K562 (cell line): Measurements from ENCODE around the gene RASD1. TPM values are rescaled to one million over a fixed set of nuclear protein-coding genes. Genes with fewer than 3 reads are reported as not detected.

Experiments
- ATAC-seq: fragments of 200-7000 bp; cut with Tn5 transposase; 3 replicates; pipeline ENCODE4 v1.9.1; 2020; ENCODE audit warnings: moderate library complexity
- BruUV-seq: library from RNA; stranded (reverse); fragments of 400-500 nt; replicated peaks from 2 replicates; lab custom pipeline; 2021; lab: Mats Ljungman, UMichigan
- CTCF ChIA-PET: fragments of 300-600 bp; formaldehyde crosslinking; extraction: SDS; loops from one replicate; lab custom pipeline; 2021; ENCODE audit warnings: low intra/inter-chr PET ratio; lab: Yijun Ruan, JAX
- POLR2A ChIA-PET: fragments of 300-600, 350-650 bp; sonication (Branson Sonifier 250); formaldehyde crosslinking; extraction: SDS; loops from one replicate; lab custom pipeline; 2021; ENCODE audit warnings: antibody characterized with exemption, inconsistent platforms; lab: Yijun Ruan, JAX
- DNase-seq, 4 experiments: peaks; one replicate each; pipeline versions ENCODE4 v3.0.0 to v3.0.0-alpha.2; 2011 to 2018; ENCODE audit warnings: low spot score in 3 of 4, mixed read lengths in 3 of 4; ENCODE audit errors: extremely low read depth in 1 of 4
- FAIRE-seq: peaks from 2 replicates; lab custom pipeline; 2011; peaks lifted over from hg19 to GRCh38; lab: Jason Lieb, UNC
- H2AFZ ChIP-seq: 2 replicates; pipeline ENCODE4 v1.6.0; 2011; ENCODE audit warnings: low read depth, low read length, control low read depth, inconsistent platforms
- H3K27ac ChIP-seq: fragments of 200-600 bp; 3 replicates; pipeline ENCODE4 v1.8.0; 2011; ENCODE audit warnings: low read depth, mild to moderate bottlenecking, control low read depth, inconsistent platforms, low read length, moderate library complexity, mixed read lengths; ENCODE audit errors: extremely low read depth
- H3K27me3 ChIP-seq, 2 experiments: fragments of 300-600 bp in 1 of 2; 2 replicates in 1 of 2; 3 replicates in 1 of 2; pipeline versions ENCODE4 v1.6.0 to v1.8.0; 2011; ENCODE audit warnings: inconsistent platforms in 2 of 2, low read length in 2 of 2, mild to moderate bottlenecking in 1 of 2, mixed read lengths in 1 of 2, moderate library complexity in 1 of 2; ENCODE audit not compliant: control insufficient read depth in 2 of 2, insufficient read depth in 2 of 2
- H3K36me3 ChIP-seq: fragments of 300-600 bp; 3 replicates; pipeline ENCODE4 v1.8.0; 2011; ENCODE audit warnings: mild to moderate bottlenecking, low read length, inconsistent platforms; ENCODE audit not compliant: control insufficient read depth, insufficient read depth
- H3K4me1 ChIP-seq, 2 experiments: fragments of 200-600 bp in 1 of 2; replicated peaks in 1 of 2; 2 replicates in 1 of 2; 3 replicates in 1 of 2; pipeline versions ENCODE4 v1.5.1 to v1.8.0; 2011; ENCODE audit warnings: inconsistent platforms in 2 of 2, low read length in 2 of 2, mild to moderate bottlenecking in 1 of 2, mixed read lengths in 1 of 2, moderate library complexity in 1 of 2; ENCODE audit not compliant: control insufficient read depth in 2 of 2, insufficient read depth in 2 of 2
- H3K4me2 ChIP-seq: 2 replicates; pipeline ENCODE4 v1.6.1; 2011; ENCODE audit warnings: low read length, control low read depth, inconsistent platforms, mixed read lengths; ENCODE audit not compliant: insufficient read depth
- H3K4me3 ChIP-seq: fragments of 200-600 bp; sonication (generic), shearing (Covaris generic); 2 replicates; pipeline ENCODE4 v1.5.1; 2016; ENCODE audit warnings: control low read depth, inconsistent platforms
- H3K79me2 ChIP-seq: fragments of 200-600 bp; 3 replicates; pipeline ENCODE4 v1.8.0; 2011; ENCODE audit warnings: low read length, inconsistent platforms; ENCODE audit not compliant: control insufficient read depth, insufficient read depth
- H3K9ac ChIP-seq, 2 experiments: 2 replicates each; pipeline versions ENCODE4 v1.6.0 to v1.6.1; 2011; ENCODE audit warnings: low read depth in 2 of 2, low read length in 2 of 2, control low read depth in 1 of 2, inconsistent platforms in 1 of 2, mild to moderate bottlenecking in 1 of 2, mixed read lengths in 1 of 2; ENCODE audit not compliant: insufficient read depth in 1 of 2
- H3K9me1 ChIP-seq: one replicate; pipeline ENCODE4 v1.6.0; 2011; ENCODE audit warnings: inconsistent platforms, mild to moderate bottlenecking, low read length, moderate library complexity; ENCODE audit not compliant: control insufficient read depth, insufficient read depth
- H3K9me3 ChIP-seq: replicated peaks from 2 replicates; pipeline ENCODE4 v1.5.1; 2011; ENCODE audit warnings: low read depth, low read length, inconsistent platforms; ENCODE audit not compliant: control insufficient read depth, insufficient read depth
- H4K20me1 ChIP-seq: replicated peaks from 2 replicates; pipeline ENCODE4 v1.6.1; 2011; ENCODE audit warnings: low read length, inconsistent platforms, mixed read lengths; ENCODE audit not compliant: control insufficient read depth, insufficient read depth
- ADNP ChIP-seq: fragments of 200-800 bp; sonication (Bioruptor generic); IDR thresholded peaks from 2 replicates; pipeline ENCODE4 v1.6.1; 2016; ENCODE audit warnings: missing genetic modification characterization, missing compliant biosample characterization
- HIVEP1 ChIP-seq: fragments of 250-450 bp; sonication (Bioruptor Pico); IDR thresholded peaks from 2 replicates; pipeline ENCODE4 v1.4.0; 2020; ENCODE audit warnings: mild to moderate bottlenecking
- KDM4B ChIP-seq, 2 experiments: fragments of 450-650 bp in 1 of 2; sonication (generic) in 1 of 2; IDR thresholded peaks; 2 replicates each; pipeline ENCODE4 v1.6.1; 2016 to 2017; ENCODE audit warnings: borderline replicate concordance in 2 of 2, antibody characterized with exemption in 1 of 2, low read depth in 1 of 2, mild to moderate bottlenecking in 1 of 2
- KDM5B ChIP-seq: fragments of 200-600 bp; sonication (generic); IDR thresholded peaks from 2 replicates; pipeline ENCODE4 v1.6.1; 2012; ENCODE audit warnings: low read depth, mild to moderate bottlenecking, moderate library complexity, low read length, control low read depth, inconsistent platforms; ENCODE audit not compliant: insufficient replicate concordance
- MECOM ChIP-seq: fragments of 250-450 bp; sonication (Bioruptor Pico); IDR thresholded peaks from 2 replicates; pipeline ENCODE4 v1.8.0; 2022; ENCODE audit warnings: inconsistent platforms
- MITF ChIP-seq: IDR thresholded peaks from 2 replicates; pipeline ENCODE4 v1.6.1; 2014; ENCODE audit warnings: antibody characterized with exemption
- NFRKB ChIP-seq: fragments of 450-650 bp; IDR thresholded peaks from 2 replicates; pipeline ENCODE4 v1.6.1; 2016; ENCODE audit warnings: low read depth
- TCF7 ChIP-seq: sonication (generic); IDR thresholded peaks from 2 replicates; pipeline ENCODE4 v1.6.1; 2016; ENCODE audit warnings: antibody characterized with exemption, borderline replicate concordance
- THRA ChIP-seq: fragments of 450-650 bp; IDR thresholded peaks from 2 replicates; pipeline ENCODE4 v1.6.1; 2017; ENCODE audit warnings: mild to moderate bottlenecking, moderate library complexity
- ZBTB26 ChIP-seq: fragments of 450-650 bp; formaldehyde crosslinking; IDR thresholded peaks from 2 replicates; pipeline ENCODE4 v1.4.0; 2022; ENCODE audit warnings: missing genetic modification characterization
- ZNF512 ChIP-seq: IDR thresholded peaks from 2 replicates; pipeline ENCODE4 v1.6.1; 2016; ENCODE audit warnings: missing genetic modification characterization, missing compliant biosample characterization
- WGBS: fragments of 100-300 bp; shearing (Covaris generic); methylation state at CpG from one replicate; pipeline ENCODE4 v1.1.6; 2016; ENCODE audit warnings: low coverage, mixed read lengths; ENCODE audit not compliant: insufficient coverage; ENCODE audit errors: missing lambda C conversion rate; 5-methylcytosine and 5-hydroxymethylcytosine counted together
- in situ Hi-C: fragments of 300-500 bp; cut with MboI; formaldehyde crosslinking; loops from 4 replicates; pipeline ENCODE4 v1.15.0; 2018; ENCODE audit warnings: inconsistent platforms, mixed read lengths
- intact Hi-C: fragments of 100-400 bp; cut with micrococcal nuclease; formaldehyde crosslinking; loops from 2 replicates; pipeline ENCODE4 v1.14.2; 2022
- polyA plus RNA-seq, 8 experiments: library from polyadenylated mRNA; depleted of rRNA in 4 of 8; stranded (reverse) in 5 of 8; unstranded in 3 of 8; fragments of >200 nt; fragmentation: Nextera tagmentation in 2 of 8; fragmentation: Illumina TruSeq in 1 of 8; extraction: Ambion mirVana in 2 of 8; extraction: Trizol in 1 of 8; gene quantifications; 2 replicates each; pipeline versions ENCODE4 v1.2.1 to v1.2.3, GENCODE V29; 2011 to 2014; ENCODE audit warnings: inconsistent platforms in 1 of 8, missing spikeins in 1 of 8
- total RNA-seq, 7 experiments: library from RNA; depleted of rRNA in 6 of 7; stranded (reverse); fragments of >200 nt in 6 of 7; fragmentation: Illumina TruSeq in 2 of 7; extraction: Trizol in 2 of 7; gene quantifications; 2 replicates each; pipeline versions ENCODE4 v1.2.1 to v1.2.3, GENCODE V29; 2011 to 2021; ENCODE audit warnings: low replicate concordance in 1 of 7

Gene RASD1
- total and polyA plus RNA-seq, 9 of the 15 experiments (the other 6 are each of a cell fraction or from before 2014, with no cell fraction given): 0.11 TPM; not detected in 8

- POLR2A ChIA-PET: no interaction called here
- H3K27me3 ChIP-seq: no peaks in the 10 kb centered on the region
- no peak for TF ChIP-seq MECOM
- TF ChIP-seq THRA: no peak
- TF ChIP-seq KDM4B (IDR thresholded peaks at IDR 0.05; ENCODE audit: borderline replicate concordance in 2 of 2, low read depth in 1 of 2): no peak
- no peak for TF ChIP-seq ZBTB26 (CRISPR knock-in tag)
- TF ChIP-seq MITF: no peak
- TF ChIP-seq TCF7: no peak
- no peak for TF ChIP-seq ADNP (tag)
- TF ChIP-seq KDM5B: no peak
- no peak for TF ChIP-seq HIVEP1
- TF ChIP-seq NFRKB: no peak
- no peak for TF ChIP-seq ZNF512
- CTCF ChIA-PET: no interaction called here
- no peaks in the 10 kb centered on the region for H3K36me3 ChIP-seq
- DNase-seq (no peak), FAIRE-seq (no peak), ATAC-seq (no peak)
- intact Hi-C loops (no loop called here), in situ Hi-C loops (no loop called here)
- H3K9ac ChIP-seq: no peak overlapping the region
- no peaks in the 10 kb centered on the region for H4K20me1 ChIP-seq
- H3K4me2 ChIP-seq: no peak overlapping the region
- H3K79me2 ChIP-seq: no peaks in the 10 kb centered on the region
- H3K4me1 ChIP-seq: peaks cover 0 to 14% of the 10 kb centered on the region in 2 experiments; a peak in 2 of 5 replicates
- H3K9me3 ChIP-seq: no peaks in the 10 kb centered on the region
- WGBS: 68% methylated on average over 13 of the region's 14 CpGs
- no peak overlapping the region for H2AFZ ChIP-seq
- no peak overlapping the region for H3K27ac ChIP-seq
- BruUV-seq: no TSS peak
- H3K4me3 ChIP-seq: no peak overlapping the region
- no peaks in the 10 kb centered on the region for H3K9me1 ChIP-seq
Measured at GRCh38 chr17:17526369-17526768, 30.2 kb upstream of the RASD1 start.
